HG03565 (cell line): Measurements from ENCODE around the gene ZNF280A.
"Not testable (repeated sequence)": the region's sequence is repeated elsewhere in the genome, so short reads cannot be mapped to it uniquely, and the experiment has no call there.

Experiments used
- ATAC-seq: cut with Tn5 transposase; IDR thresholded peaks from one replicate; pipeline ENCODE4 v1.9.1; 2021; ENCODE audit warnings: mild to moderate bottlenecking, moderate library complexity; ENCODE audit not compliant: unreplicated experiment

Gene ZNF280A

GRCh38 chr22:22514431-22514830 is 5.6 kb downstream of the ZNF280A start:
- ATAC-seq: not testable (repeated sequence)

DNA sequence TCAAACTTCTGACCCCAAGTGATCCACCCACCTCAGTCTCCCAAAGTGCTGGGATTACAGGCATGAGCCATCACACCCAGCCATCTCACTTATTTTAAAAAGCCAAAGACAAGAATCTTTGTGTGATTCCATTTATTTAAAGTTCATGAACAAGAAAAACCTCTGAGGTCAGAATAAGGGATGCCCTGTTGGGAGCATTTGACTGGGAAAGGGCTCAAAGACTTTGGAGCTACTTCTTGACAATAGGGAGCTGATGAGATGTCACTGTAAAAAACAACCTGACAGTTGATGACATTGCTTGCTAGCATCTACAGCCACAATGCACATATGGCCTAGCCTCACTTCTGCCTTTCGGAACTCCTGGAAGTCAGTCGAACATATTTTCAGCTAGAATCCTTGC is 6.5 kb downstream of the ZNF280A start:
- ATAC-seq: no peak

DNA sequence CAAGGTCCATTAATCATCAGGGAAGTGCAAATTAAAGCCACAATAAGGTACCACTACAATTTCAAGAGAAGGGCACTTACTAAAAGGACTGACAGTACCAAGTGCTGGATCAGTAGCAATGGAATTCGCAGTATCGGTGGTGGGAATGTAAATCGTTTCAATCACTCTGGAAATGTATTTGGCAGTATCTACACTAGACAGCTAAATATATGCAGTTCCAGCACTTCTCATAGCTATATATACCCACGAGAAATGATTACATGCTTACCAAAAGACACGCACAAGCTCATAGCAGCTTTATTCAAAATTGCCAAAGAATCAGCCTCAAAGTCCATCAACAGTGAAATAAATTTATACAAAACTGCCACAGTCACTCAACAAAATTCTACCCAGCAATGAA is 7.1 kb downstream of the ZNF280A start:
- no peak for ATAC-seq

DNA sequence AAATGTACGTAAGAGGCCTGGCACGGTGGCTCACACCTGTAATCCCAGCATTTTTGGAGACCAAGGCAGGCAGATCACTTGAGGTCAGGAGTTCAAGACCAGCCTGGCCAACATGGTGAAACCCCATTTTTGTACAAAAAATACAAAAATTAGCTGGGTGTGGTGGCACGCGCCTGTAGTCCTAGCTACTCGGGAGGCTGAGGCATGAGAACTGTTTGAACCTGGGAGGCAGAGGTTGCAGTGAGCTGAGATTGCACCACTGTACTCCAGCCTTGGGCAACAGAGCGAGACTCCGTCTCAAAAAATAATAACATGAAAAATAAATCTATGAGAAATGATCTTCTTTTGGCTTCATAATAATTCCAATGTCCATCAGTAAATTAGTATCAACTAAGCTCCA is 9.2 kb downstream of the ZNF280A start:
- ATAC-seq: not testable (repeated sequence)

DNA sequence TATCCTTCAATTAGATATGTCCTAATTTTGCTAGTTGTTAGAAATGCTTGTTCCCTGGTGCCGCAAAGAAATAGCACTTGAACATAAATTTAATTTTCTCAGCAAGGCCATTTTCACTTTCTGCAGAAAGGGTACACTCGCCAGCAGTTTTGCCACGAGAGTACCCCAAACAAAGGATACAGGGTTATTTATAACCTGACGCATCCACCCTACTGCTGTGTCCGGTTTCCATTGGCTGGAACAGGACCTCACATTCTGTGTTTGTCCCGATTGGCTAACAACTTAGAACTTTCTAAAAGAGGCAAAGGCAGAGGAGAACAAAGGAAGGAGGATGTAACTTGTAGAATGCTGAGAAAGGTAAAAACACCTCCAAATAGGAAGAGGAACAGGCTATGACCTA is 10.2 kb downstream of the ZNF280A start:
- ATAC-seq: not testable (repeated sequence)

DNA sequence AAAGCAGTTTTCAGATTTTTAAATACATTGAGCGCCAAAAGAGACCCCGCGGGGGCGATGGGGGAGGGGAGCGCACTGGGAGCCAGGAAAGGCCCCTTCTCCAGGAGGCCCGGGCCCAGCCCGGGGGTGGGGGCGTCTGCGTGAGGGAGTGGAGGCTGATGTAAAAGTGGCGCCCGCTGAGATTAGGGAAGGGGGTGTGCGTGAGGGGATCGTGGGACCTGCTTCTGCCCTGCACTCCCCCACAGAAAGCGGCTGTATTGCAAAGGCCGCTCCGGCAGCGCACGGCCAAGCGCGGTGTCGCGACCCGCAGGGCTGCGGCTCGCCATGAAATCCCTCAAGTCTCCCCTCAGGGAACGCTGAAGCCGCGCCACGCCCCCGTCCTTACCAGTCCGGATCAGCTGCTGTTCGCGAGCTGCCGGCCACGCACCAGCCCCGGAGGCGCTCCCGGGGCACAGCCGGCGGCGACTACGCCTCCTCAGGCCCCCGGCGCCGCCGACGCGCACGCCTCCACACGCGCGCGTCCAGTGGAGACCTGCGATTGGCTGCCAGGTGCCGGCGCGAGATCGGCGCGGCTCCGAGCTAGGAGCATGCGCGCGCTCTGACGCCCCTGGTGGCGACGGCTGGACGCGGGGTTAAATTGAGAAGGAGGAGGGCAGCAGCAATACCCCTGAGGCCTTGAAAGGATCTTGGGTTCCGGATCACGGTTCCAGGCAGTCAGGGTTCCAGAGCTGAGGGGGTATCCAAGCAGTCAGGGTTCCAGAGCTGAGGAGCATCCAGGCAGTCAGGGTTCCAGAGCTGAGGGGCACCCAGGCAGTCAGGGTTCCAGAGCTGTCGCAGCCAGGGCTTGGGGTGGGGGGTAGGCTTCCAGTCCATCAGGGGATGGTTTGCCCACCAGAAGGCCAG is 11.5 kb downstream of the ZNF280A start, which contains the start of gene ZNF280B:
ZNF280B (minus strand) TSS at position 469 of the 903 bp plus-strand sequence. CDS start 19,344 bp downstream, outside the sequence.
- ATAC-seq: peak; percentile 75

DNA sequence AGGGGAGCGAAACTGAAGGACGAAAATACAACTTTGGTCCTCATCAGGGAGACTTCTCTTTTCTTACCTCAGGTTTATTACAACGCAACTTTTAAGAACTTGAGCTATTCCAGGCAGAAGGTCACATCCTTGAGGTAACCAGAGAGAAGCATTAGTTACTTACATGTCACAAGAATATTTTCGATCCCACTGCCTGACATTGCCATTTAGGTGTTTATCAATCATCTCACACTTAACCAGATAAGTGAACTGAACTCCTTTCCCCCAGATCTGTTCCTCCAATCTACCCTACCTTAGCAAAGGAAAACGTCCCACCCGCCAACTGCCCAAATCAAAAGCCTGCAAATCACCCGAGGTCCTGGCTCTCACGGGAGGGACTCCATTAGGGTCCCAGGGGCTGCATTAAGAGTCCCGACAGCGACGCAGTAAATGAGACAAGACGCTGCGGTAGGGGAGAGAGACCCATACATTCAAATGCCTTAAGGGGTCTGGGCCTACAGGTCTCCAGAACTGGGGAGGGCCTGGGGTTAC is 12.3 kb downstream of the ZNF280A start:
- ATAC-seq: no peak

GRCh38 chr22:22506736-22507135 is 13.3 kb downstream of the ZNF280A start:
- no peak for ATAC-seq

GRCh38 chr22:22498267-22498666 is 21.8 kb downstream of the ZNF280A start:
- no peak for ATAC-seq

DNA sequence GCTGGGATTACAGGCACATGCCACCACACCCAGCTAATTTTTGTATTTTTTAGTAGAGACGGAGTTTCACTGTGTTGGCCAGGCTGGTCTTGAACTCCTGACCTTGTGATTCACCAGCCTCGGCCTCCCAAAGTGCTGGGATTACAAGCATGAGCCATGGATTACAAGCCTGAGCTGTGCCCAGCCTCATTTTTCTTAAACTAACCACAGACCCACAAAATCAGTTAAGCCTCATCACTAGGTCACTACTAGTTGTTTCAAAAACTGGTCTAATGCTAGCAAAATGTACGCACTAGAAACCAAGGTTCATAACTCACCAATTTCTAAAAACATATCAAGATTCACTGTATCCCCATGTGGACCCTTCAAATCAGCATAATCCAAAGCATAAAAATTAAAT is 28.5 kb downstream of the ZNF280A start:
- ATAC-seq: not testable (repeated sequence)

- no peak for ATAC-seq
Measured at GRCh38 chr22:22488736-22489135, 31.3 kb downstream of the ZNF280A start.

DNA sequence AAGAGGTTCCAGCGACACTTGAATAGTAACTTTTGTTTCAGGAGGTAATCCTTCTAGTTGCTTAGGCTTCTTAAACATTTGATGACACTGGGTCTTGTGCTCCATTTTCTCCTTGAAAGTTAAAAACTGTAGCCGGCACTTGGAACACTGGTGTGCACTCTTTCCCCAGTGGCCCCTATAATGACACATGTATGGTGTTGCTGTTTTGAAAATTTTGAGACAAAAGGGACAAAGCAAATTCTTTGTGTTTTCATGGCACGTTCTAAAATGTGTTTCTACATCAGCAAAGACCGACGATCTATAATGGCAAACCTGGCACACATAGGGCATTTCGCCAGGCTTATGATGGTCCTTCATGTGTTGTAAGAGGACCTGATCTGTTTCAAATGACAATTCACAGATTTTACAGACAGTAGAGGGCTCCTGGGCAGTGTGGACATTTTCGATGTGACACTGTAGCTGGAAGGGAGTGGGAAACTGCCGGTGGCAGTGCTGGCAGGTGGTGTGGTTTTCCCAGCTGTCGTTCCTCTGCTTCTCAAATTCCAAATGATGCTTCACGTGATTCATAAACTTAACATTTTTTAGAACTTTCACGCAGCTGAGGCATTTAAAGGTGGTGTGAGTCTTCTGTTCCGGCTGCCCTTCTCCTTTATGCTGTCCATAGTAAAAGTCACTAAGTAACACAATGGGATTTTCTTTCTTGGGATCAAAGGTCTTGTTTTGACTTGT is 32.0 kb downstream of the ZNF280A start:
- ATAC-seq: no peak

DNA sequence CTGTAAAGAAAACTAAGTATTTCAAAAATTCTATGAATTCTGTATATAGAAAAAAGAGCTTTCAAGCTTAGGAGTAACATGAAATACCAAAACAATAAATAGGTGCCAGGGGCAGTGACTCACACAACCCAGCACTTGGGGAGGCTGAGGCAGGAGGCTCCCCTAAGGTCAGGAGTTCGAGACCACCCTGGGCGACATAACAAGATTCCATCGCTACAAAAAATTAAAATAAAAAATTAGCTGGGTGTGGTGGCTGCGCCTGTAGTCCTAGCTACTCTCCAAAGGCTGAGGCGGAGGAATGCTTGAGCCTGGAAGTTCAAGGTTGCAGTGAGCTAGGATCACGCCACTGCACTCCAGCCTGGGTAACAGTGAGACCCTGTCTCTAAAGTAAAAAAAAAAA is 33.0 kb downstream of the ZNF280A start:
- no peak for ATAC-seq

DNA sequence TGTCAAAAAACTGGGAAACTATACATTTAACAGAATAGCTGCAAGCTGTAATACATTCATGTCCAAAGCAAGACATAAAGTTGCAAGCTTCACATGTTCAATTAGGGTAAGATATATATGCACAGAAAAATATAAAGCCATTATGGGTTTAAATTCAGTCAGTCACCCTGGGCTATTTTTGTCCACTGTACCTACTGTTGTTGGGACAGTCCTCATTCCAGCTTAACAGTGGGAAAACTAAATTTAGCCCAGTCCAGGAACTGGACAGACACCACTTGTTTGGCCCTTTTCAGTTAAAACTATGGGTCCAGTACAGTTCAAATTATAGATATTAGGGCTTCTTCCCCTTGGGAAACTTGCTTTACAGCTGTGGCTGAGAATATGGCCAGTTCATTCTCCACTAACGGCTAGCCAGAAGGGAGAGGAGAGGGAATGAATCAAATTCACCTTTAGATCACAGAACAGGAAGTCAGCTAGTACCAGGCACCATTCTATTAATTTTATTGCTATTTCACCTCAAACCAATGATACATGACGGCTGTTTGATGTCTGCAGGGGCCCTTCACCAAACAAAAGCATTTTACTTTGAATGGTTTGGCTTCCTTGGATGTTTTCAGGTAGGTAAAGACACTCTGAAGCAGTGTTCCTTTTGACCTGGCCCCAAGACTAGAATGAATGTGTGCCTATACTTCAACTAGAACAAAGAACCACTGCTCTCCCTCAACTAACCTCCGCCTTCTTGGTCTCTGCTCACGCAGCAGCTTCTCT is 33.8 kb downstream of the ZNF280A start:
- ATAC-seq: no peak

DNA sequence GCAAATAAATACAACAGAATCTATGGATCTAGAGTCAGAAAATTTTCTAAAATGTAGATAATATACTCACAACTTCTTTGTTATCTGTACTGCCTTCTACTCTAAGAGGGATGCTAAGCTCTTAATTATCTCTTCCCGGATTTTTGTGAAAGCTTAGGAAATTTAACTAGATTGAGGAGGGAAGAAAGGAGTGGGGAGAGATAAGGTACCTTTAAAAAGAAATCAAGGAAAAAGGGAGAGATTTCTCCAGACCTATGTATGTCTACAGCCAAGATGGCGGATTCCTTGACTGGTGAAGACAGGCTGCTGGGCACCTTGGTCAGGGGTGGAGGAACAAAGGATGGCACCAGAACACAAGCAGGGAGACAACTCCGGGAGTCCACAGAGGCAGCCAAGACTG is 34.5 kb downstream of the ZNF280A start:
- no peak for ATAC-seq

DNA sequence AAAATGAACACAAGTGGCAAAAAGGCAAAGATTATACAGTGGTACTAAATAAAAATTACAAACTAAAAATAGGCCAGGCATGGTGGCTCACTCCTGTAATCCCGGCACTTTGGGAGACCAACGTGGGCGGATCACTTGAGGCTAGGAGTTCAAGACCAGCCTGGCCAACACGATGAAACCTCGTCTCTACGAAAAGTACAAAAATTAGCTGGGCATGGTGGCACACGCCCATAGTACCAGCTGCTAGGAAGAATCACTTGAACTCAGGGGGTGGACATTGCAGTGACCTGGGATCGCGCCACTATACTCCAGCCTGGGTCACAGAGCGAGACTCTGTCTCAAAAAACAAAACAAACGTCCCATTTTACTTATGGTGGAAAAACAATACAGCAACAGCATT is 36.0 kb downstream of the ZNF280A start:
- ATAC-seq: no peak

- no peak for ATAC-seq
Measured at GRCh38 chr22:22480940-22481339, 39.1 kb downstream of the ZNF280A start.

GRCh38 chr22:22479999-22480532 is 40.0 kb downstream of the ZNF280A start:
- no peak for ATAC-seq

DNA sequence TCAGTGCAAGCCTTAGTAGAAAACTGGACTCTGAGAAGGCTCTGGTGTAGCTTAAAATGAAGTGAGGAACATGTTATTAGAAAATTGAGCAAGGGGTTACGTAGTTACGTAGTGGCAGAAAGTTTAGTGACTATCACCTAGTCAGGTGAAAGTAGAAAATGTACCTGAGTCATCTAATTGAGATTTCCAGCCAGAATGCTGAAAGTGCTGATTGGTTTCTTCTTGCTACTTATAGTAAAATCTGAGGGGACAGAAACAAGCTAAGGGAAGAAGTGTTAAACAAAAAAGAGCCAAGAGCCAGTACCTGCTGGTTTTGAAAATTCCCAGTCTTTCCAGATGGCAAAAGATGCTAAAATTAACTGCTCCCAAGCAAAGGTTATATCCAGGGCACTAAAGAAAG is 41.0 kb downstream of the ZNF280A start:
- ATAC-seq: no peak

DNA sequence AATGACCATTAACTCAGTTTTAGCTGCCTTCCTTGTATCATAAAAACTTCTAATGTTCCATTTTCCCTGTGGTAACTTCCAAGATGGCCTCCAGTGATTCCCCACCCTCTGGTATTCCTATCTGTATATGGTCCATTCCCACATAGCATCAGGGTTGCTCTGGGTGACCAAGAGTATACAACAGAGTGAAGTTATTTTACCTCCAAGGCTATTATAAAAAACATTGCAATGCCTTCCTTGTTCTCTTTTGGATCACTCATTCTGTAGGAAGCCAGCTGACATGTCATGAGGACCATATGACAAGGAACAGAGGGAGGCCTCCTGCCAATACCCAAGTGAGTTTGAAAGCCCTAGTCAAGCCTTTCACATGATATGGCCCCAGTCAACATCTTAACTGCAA is 41.6 kb downstream of the ZNF280A start:
- no peak for ATAC-seq

DNA sequence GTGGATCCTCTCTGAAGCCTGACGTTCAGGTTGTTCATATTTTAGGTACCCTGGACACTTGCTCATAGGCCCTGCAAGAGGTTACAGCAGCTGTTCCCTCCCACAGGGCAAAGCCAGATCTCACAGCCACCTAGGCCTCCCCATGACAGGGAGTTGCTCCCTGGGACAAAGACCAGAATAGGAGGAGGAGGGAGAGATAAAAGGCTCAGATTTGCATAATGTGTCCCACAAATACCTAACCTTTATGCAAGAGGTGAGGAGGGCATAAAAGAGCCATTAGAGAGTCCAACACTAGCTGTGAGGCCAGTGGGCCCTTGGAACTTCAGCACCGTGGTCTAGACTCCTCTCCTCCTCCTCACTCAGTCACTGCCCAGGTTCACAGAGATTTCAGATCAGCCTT is 45.3 kb downstream of the ZNF280A start:
- no peak for ATAC-seq
